ENCODE data around the gene LEMD2.

The LEMD2 gene

DNA sequence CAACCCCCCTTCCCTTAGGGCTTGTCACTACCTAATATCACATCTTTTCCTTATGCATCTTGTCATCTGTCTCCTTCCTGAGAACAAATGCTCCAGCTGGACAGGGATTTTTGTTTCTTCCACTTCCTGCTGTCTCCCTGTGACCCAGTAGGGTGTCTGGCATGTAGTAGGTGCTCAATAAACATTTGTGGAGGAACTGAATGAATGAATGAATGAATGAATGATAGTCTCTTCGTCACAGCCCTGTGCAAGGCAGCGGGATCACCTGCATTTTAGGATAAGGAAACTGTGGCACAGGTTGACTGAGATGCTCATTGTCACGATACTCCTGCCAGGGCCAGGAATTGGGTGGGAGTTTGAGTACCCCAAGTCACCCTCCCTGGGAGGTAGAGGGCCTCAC lies 14.2 kb downstream of the LEMD2 start:
- DNase-seq (ENCODE audit: low read depth), result no peak

DNA sequence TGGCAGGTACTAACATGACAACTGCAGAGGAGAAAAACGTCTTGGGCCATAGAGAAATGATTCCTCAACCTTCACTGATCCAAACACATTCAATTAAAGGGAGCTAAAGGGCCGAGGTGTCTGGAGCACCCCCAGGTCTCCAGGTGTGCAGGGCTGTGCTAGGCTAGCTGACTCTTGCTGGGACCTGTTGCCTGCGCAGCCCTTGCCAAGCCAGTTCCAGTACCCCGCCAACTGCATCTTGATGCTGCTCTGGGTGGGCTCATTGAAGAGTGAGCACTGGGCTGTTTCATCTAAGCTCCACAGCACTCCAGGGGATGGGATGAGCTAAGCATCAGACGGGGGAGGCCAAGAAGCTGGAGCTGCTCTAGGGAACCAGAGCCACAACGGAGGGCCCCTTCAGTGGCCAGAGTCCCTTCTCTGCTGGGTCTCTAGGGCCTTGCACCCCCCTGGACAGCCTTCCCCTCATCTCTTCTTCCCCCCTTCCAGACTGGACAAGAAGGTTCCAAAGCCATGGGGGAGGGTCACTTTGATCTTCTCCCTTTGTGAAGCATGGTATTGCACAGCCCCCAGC lies 15.9 kb downstream of the LEMD2 start:
- DNase-seq (ENCODE audit: low read depth), result no peak

DNA sequence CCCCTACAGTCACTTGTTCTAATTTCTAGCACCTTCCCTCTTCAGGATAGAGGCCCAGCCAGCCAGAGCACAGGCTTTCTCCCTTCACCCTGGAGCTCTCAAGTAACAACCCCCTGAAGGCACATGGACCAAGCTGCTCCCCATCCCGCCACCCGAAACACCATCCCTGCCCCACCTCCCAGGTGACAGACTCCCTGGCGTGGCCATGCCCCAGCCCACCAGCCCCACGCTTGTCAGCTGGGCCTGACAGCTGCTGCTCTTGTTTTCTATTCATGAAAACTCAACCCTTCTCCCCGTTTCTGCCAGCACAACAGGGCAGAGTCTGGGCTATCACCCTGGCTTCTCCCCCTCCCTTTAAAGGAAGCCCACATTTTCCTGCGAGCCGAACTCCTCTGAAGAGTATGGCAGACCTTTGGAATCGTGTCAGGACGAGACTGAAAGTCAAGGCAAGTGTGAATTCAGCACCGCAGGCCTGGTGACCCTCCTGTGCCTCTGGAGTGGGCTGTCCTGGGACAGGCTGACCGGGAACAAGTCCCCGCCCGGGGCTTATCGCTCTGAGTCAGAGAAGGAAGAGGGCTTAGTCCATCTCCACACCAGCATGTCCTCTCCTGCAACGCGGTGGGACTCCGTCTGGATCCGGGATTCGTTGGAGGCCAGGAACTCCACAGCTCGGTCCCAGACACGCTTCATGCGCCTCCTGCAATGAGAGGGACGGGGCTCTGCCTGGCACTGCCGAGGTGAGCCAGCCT lies 16.7 kb downstream of the LEMD2 start:
- DNase-seq (ENCODE audit: low read depth), result peak; percentile 75

DNA sequence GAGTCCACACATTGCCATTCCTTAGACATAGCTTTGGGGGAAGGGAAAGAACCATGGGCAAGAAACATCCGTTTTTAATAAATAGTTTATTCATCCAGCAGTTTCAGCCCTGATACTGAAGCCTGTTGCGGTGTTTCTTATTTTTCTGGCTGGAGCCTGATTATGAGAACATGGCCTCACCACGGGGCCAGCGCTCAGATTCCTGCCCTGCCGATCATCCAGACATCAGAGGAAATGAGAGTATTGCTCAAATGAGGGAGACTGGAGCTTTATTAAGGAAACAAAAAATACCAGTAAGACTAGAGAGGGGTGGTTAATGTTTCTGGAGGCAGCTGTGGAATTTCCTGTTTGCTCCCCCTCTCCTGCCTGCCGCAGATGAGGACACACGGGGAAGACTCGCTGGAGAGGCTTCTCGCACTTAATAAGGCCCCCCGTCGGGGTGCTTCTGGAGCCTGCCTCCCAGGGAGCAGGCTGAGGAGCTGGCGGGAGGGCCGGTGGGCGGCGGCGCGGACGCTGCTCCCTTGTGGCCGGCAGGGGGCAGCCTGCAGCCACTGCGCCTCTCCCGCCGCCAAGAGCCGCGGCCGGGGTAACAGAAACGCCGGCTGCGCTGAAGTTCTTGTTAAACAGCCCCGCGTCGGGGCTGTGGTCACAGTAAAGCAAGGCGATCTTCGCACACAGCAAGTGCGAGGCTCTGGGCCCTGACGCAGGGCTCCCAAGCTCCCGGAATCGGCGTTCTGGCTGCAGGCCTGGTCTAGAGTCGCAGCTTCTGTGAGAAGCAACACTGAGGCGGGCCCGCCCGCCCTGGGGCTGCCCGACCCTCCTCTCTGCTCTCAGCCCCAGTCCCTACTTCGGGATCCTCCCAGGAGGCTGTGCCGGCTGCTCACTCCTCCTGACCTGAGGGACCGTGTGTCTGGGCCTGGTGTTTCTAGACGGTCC lies 17.5 kb downstream of the LEMD2 start:
- DNase-seq (ENCODE audit: low read depth), result peak; percentile 100

DNA sequence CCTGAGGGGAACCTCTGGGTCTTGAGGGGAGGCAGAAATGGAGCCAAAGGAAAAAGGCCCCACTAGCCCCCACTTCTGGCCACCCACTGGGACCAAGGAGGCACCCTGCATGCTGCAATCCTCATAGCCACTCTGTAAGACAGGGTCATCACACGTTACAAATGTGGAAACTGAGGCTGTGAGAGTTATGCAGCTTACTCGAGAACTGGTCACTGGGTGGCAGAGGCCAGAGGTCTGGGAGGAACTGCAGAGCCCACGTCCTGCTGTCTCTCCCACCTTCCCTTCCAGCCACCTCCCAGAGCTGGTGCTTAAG lies 18.1 kb downstream of the LEMD2 start:
- DNase-seq (ENCODE audit: low read depth), result no peak

DNA sequence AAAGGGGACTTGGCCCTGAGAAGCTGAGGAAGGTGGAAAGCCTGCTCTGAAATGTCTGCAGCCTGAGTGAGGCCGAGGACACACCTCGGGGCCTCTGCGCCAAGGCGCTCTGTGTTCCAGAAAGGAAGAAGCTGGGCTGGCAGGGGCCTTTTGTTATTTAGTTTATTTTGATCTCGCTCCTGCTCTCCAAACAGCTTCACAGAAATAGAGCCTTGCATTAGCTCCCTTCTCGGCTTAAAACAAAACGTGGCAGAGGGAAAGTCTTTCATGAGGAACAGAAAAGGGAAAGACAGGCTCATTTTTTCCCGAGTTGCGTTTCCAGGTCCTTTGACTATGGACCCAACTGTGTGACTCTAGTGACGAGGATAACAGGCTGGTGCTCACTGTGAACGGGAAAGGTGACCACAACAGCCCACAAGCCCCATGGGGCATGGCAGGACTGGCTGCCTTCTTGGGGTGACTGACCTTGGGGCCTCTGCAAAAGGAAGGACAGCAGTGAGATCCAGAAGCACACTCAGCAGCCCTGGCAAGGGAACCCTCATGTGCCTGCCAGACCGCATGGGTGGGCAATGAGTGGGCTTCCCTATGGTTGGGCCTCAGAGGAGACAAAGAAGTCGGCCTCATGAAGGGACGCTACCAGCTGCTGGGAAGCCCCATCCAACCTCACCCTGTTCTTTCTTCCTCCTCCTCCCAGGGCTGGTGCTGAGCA lies 18.7 kb downstream of the LEMD2 start:
- DNase-seq (ENCODE audit: low read depth), result no peak

DNA sequence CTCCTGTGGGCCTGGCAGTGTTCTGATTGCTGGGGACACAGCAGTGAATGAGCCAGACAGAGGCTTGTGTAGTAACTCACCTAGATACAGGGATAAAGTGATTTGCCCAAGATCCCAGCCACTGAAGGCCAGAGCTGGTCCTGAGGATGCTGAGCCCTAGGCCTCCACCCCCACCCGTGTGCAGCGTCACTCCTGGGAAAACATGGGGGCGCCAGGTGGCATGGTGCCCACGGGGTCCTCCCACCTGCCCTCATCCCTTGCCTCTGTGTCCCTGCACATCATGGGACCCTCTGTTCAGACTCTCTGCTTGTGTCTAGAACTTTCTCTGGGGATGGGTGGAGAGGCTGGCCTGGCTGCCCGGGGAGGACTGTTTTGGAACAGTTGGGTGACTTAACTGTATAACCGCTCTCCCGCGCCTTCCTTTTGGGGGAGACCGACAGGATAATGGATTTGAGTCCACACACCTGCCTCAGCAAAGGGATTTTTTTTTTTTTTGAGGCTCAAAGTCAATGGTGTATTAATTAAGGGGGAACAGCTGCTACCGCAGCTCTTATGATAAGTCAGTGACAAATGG lies 19.6 kb downstream of the LEMD2 start:
- no peak for DNase-seq (ENCODE audit: low read depth)

DNA sequence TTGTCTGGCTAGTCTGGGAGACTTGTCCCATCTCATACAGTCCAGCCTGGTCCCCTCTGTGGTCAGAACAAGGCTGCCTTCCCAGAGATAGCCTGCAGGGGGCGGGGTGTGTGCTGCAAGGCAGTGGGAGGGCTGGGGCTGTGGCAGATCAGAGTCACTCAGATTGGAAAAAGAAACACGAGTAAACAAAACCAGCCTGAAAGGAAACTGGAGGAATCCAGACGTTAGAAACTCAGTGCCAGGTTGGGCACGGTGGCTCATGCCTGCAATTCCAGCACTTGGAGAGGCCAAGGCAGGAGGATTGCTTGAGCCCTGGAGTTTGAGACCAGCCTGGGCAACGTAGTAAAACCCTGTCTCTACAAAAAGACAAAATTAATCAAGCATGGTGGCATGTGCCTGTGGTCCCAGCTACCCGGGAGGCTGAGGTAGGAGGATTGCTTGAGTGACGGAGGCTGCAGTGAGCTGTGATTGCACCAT lies 20.2 kb downstream of the LEMD2 start:
- peak; percentile 86 for DNase-seq (ENCODE audit: low read depth)

DNA sequence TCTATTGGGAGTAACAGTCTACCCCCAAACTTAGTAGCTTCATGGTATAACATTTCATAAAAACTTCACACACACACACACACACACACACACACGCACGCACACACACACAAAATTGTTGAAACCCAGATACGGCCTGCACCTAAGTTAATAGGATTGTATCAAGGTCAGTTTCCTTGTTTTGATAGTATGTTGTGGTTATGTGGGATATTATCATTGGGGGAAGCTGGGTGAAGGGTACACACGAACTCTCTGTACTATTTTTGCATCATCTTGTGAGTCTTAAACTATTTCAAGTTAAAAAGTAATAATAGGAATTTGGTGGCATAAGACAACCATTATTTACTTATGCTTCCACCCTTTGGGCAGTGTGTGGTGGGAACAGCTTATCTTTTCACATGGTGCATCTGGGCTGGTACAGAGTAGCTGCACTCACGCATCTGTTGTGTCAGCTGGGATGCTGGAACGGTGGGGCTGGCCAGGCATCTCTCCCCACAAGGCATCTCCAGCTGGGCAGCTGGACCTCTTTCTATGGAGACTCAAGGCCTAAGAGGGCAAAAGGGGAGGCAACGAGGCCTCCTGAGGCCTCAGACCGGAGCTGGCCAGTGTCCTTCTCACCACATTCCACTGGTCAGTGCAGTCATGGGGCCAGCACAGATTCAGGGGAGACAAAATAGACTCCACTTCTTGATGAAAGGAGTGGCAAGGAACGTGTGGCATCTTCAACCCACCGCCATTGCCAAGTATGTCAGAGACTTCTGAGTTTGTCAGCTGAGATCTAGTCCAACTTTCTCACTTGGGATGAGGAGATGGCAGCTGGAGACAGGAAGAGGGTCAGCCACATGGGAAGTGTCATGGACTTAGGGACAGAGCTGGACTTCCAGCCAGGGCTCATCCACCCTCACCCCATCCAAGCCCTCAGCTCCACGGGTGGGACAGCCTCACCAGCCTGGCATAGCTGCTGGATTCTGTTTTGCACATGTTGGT lies 21.7 kb downstream of the LEMD2 start:
- no peak for DNase-seq (ENCODE audit: low read depth)

DNA sequence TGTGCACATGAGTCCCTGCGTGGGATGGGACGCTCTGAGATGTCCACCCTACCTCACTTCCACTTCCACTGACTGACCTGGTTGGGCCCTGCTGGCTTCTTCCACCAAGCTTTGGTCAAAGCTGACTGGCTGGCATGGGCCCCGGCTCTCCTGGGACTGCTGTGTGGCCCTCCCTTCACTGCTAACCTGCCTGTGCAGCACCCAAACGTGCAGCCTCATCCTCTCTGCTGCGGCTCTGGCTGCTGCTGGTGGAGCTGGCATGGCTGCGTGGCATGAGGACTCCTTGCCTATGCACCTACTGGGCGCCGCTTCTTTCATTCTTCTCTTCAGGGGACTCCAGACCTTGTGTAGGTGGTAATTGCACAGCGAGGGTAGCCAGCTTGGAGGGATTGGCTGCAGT lies 23.6 kb downstream of the LEMD2 start:
- DNase-seq (ENCODE audit: low read depth), result no peak

DNA sequence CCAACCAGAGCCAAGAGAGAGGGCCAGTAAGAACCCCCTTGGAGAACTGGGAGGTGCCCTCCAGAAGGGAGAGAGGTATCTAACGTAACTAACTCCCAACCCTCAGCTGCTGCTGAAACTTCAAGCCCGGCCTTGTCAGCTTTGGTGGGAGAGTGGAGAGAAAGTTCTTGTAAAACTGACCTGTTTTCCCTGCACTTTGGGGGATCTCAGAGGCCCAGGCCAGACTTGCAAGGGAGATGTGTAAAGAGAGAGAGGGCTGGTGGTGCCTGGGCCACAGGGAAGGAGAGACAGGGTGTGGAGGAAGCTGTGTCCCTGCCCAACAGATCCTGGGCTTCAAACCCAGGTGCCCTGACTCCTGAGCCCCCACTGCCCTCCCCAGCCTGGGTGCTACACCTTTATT lies 24.9 kb downstream of the LEMD2 start:
- DNase-seq (ENCODE audit: low read depth), result no peak

DNA sequence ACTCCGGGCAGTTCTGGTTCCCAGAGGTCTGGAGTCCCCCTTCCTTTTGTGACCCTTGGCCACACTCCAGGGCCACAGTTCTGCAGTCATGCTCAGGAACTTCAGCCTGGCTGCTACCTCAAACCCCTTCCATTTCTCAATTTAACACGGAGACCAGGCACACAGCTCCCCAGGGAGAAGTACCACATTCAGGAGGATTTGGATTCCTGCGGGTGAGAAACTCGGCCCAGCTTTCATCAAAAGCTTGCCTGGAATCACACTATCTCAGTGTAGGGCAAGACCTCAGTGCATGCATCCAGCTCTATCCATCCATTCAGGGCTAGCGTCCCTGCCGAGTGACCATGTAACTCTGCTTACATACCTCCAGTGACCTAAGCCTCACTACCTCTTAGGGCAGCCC lies 25.4 kb downstream of the LEMD2 start:
- no peak for DNase-seq (ENCODE audit: low read depth)

DNA sequence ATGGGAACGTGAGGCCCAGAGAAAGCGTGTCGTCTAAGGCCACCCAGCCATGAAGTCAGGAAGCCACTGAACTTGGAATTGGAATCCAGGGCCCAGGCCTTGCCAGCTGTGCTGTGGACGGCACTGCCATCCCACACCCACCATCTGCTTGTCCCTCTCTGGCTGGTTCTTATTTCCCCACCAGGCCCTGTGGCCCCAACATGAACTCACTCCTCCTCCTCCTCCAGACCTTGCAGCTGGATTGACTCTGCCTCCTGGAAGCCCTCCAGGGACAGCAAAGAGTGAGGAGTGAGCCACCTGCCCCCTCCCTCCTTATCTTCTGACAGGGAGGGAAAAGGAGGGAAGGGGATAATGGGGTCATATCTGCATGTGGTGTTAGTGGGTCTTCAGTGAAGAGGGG lies 26.2 kb downstream of the LEMD2 start:
- no peak for DNase-seq (ENCODE audit: low read depth)

DNA sequence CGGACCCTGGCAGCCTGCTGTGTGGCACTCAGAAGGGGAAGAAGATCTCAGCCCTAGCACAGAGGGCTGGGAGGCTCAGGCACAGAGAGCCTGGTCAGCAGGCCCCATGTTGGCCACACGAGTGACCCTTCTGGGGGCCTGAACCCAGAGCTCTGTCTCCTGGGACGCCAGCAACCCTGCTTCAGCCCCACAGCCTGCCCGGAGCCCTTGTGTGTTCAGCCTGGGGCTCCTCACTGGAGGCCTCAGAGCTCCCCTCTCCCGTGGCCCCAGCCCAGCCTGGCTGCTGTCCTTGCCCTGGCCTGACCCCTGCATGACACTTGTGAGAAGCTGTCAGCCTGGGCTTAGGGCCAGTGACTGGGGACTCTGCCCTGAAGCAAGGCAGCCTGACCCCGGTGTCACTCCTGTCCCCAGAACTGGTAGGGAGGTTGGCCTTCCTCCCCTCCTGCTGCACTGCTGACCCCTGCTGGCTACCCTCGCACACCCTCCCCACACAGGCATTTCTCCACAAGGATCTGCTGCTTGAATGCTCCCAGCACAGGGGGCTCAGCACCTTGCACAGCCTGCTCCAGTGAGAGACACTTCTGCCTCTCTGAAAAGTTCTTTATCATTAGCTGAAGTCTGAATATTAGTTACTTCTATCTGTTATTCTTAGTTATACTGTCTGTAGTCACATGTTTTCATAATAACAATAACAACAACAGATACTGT lies 26.9 kb downstream of the LEMD2 start:
- peak; percentile 66 for DNase-seq (ENCODE audit: low read depth)

DNA sequence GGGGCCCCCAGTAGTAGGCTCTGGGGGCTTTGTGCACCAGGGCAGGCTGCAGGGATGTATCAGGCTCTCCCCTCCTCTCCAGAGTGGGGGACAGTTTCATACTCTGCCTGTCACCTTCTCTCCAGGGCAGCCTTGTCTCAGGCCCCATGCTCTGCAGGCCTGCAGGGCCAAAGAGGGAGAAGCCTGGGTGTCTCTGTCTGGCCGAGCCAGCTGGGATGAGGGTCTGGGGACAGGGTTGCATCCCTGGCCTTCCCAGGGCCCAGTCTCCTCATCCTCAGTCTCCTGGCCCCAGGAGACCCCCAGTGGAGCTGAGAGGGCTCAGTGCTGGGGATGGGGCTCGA lies 27.4 kb downstream of the LEMD2 start:
- no peak for DNase-seq (ENCODE audit: low read depth)

DNA sequence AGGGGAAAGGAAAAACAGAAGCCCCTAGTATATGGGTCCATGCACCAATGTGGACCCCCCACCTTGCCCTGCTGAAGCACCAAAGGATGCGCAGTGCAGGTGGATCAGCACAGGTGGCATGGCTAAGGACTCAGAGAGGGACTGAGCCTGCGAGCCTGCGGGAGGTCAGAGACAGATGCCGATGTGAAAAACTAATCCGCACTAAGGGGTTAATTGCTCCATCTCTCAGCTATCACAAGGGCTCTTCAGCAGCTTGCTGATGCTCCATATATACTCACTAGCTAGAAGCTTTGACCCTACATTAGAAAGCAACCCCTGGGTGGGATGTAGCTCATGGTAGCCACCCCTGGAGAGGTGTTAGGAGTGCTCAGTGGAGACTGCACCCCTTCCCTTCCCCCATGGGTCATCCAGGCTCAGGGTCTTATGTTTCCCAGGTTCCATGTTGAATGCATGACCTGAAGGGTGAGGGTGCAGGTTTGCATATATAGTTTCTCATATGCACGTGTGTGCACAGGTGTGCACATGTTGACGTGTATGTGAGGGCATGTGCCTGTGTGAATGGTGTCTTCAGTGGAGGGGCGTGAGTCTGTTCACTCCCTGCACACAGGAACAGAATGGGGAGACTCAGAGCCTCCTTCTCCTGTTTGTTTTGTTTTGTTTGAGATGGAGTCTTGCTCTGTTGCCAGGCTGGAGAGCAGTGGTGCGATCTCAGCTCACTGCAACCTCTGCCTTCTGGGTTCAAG lies 28.9 kb downstream of the LEMD2 start:
- DNase-seq (ENCODE audit: low read depth), result no peak

DNA sequence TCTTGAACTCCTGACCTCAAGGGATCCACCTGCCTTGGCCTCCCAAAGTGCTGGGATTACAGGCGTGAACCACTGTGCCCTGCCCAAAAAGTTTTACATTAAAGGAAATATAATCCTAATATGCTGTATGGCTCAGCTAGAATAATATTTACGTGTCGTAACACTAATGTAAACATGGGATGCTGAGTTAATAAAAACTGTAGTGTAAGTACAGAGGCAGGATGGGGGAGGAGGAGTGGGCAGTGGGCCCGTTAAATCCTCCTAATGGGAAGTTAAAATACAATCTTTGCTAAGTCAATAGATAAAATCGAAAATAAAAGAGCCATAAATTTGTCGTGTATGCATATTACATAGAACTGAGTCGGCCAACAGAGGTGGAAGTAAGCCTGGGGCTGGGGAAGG lies 30.1 kb downstream of the LEMD2 start:
- DNase-seq (ENCODE audit: low read depth), result no peak

DNA sequence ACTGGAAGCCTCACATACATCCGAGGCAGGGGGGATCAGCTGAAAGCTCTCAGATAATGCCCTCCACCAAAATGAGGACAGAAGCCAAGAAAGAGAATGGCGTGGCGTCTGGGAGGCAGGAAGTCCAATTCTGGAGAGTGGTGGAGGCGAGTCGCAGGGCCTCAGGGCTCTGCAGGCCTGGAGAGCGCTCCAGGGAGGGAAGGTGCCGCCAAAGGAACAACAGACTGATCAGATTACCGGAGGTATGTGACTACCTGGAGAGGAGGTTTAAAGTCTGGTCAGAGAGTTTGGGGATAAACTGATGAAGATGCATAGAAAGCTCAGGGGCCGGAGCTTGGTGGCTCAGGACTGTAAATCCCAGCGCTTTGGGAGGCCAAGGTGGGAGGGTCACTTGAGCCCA lies 31.0 kb downstream of the LEMD2 start:
- no peak for DNase-seq (ENCODE audit: low read depth)

DNA sequence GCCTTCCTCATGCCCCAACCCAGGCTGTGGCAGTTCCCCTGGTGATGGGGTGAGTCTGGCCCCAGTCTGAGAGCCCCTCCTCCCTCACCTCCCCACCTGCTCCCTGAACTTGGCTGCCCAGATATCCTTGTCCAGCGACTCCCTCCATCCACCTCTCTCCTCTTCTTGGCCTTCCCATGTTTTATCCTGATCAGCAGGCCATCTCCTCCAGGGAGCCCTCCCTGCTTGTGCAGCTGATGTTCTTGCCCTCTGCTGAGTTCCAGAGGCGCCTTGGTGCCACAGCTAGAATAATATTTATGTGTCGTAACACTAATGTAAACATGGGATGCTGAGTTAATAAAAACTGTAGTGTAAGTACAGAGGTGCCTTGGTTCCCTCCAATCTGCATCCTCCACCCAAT lies 31.8 kb downstream of the LEMD2 start:
- DNase-seq (ENCODE audit: low read depth), result no peak

Data from EH (cell line).